Spleen (tissue), 11 donors: ENCODE measurements around the gene CITED1. TPM values are rescaled to one million over a fixed set of nuclear protein-coding genes. Genes with fewer than 3 reads are reported as not detected.

Experiments
- DNase-seq: peaks from one replicate; pipeline ENCODE4 v3.0.0-alpha.2; 2020
- H3K27ac ChIP-seq, 8 donors: fragments of 200-600 bp; sonication (generic) in 7 of 8; 1 replicate in 4 of 8; 2 replicates in 4 of 8; pipeline versions ENCODE4 v1.5.0 to v1.8.0; 2016 to 2021; ENCODE audit warnings: inconsistent platforms in 4 of 8, mild to moderate bottlenecking in 4 of 8, moderate library complexity in 1 of 8
- H3K27me3 ChIP-seq, 7 donors: fragments of 200-600 bp; sonication (generic) in 6 of 7; replicated peaks in 1 of 7; 1 replicate in 4 of 7; 2 replicates in 3 of 7; pipeline versions ENCODE4 v1.5.0 to v1.8.0; 2016 to 2021; ENCODE audit warnings: inconsistent platforms in 3 of 7, mild to moderate bottlenecking in 1 of 7
- H3K36me3 ChIP-seq, 6 donors: fragments of 200-600 bp; sonication (generic) in 5 of 6; 1 replicate in 4 of 6; 2 replicates in 2 of 6; pipeline versions ENCODE4 v1.5.0 to v1.8.0; 2016 to 2021; ENCODE audit warnings: inconsistent platforms in 2 of 6
- H3K4me1 ChIP-seq, 6 donors: fragments of 200-600 bp; sonication (generic) in 5 of 6; 1 replicate in 3 of 6; 2 replicates in 3 of 6; pipeline versions ENCODE4 v1.5.0 to v1.8.0; 2016 to 2021; ENCODE audit warnings: inconsistent platforms in 3 of 6
- H3K4me3 ChIP-seq, 8 donors: fragments of 200-600 bp; sonication (generic) in 7 of 8; 1 replicate in 4 of 8; 2 replicates in 4 of 8; pipeline versions ENCODE4 v1.5.0 to v1.8.0; 2016 to 2021; ENCODE audit warnings: inconsistent platforms in 4 of 8, mild to moderate bottlenecking in 4 of 8, moderate library complexity in 2 of 8
- H3K9me3 ChIP-seq, 8 donors: fragments of 200-600 bp; sonication (generic) in 7 of 8; 1 replicate in 4 of 8; 2 replicates in 4 of 8; pipeline versions ENCODE4 v1.5.0 to v1.8.0; 2016 to 2021; ENCODE audit warnings: inconsistent platforms in 4 of 8
- POLR2A ChIP-seq, 3 donors: fragments of 450-650 bp; IDR thresholded peaks; one replicate each; pipeline ENCODE4 v1.5.1; 2017; ENCODE audit warnings: antibody characterized with exemption in 3 of 3, mild to moderate bottlenecking in 1 of 3
- POLR2AphosphoS5 ChIP-seq, 3 donors: sonication (generic); formaldehyde crosslinking; IDR thresholded peaks; one replicate each; pipeline ENCODE4 v1.5.1; 2017; ENCODE audit warnings: antibody characterized with exemption in 3 of 3
- WGBS, 5 donors: extraction: QIAGEN DNeasy Blood & Tissue Kit in 3 of 5; methylation state at CpG; one replicate each; pipeline versions ENCODE4 v1.1.5 to v1.1.7; 2013 to 2018; 5-methylcytosine and 5-hydroxymethylcytosine counted together
- intact Hi-C: fragments of 100-400 bp; cut with DNase I; formaldehyde crosslinking; loops from one replicate; pipeline ENCODE4 v1.15.0; 2023; ENCODE audit warnings: low total_unique reads
- polyA plus RNA-seq, 3 donors: library from polyadenylated mRNA; stranded (reverse); fragments of 200-250 nt; gene quantifications; one replicate each; pipeline ENCODE4 v1.2.1, GENCODE V29; 2013
- total RNA-seq, 7 donors: library from RNA; depleted of rRNA in 3 of 7; stranded (reverse); fragments of >200 nt in 3 of 7; fragmentation: NEBNext Ultra II Directional in 4 of 7; extraction: Animal tissue kit (Norgen Biotek cat#: 25700) in 4 of 7; gene quantifications; one replicate each; pipeline versions ENCODE4 v1.1.0 to v1.2.1, GENCODE V29; 2016 to 2021
- TF ChIP-seq, protein P1 (sequence below), 11 experiments: fragments of 200-600 bp in 7 of 11; fragments of 450-650 bp in 4 of 11; sonication (generic) in 4 of 11; IDR thresholded peaks in 8 of 11; conservative IDR thresholded peaks in 3 of 11; 1 replicate in 7 of 11; 2 replicates in 4 of 11; pipeline versions ENCODE4 v1.4.0 to v1.8.0; 2016 to 2021; ENCODE audit warnings: antibody characterized with exemption in 11 of 11, inconsistent platforms in 4 of 11, mild to moderate bottlenecking in 1 of 11
- donor health status: healthy with polysubstance abuse.
- donor health status: DM: no; HTN: no; CAD: no; lungs with moderate emphysema.
- donor health status: DM: no; HTN: no; CAD: no.
- donor health status: Bipolar disorder and iron deficiency.
- donor health status: healthy.
- donor health status: DM: no; HTN: no; CAD: no.
- donor health status: DM: yes; HTN: yes; CAD: no.

The CITED1 gene
- total and polyA plus RNA-seq, 10 donors: 0.33 to 0.73 (median 0.37) TPM; not detected in 5

DNA sequence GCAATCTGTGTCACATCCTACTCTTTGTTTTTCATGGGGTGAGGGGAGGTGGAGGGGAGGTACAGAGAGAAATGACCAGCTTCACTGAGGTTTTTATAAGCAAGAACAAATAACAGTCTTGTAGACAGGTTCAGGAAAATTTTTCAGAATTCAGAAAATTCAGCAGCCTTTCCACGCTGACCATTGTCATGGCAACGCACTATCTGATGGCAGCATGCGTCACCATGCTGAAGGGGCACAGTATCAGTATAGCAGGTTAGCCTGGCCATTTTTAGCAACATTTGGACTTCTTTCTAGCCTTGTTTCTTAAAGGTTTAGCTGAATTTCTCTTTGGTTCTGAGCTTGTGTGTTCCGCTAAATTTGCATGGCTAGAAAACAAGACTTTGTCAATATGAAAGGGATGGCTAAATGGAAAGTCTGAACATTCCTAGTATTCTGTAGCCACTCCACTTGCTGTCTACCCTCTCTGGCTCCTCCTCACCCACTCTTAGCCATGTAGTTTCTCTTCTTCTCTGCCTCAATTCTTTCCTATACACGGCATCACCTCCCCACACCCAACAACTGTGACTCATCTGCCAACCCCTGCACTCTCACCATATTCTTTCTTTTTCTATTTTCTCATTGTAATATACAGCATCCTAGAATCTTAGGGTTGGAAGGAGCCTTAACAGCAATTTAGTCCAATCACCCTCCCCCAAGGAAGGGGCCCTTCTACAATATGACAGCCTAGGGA, 42.7 kb upstream of the CITED1 start:
- Histone ChIP-seq H3K4me3 (no peak overlapping the region), H3K27me3 (no peaks in the 10 kb centered on the region), H3K9me3 (no peaks in the 10 kb centered on the region), H3K36me3 (peaks cover 0 to 47% (median 4%) of the 10 kb centered on the region in 6 donors), H3K27ac (no peak overlapping the region), H3K4me1 (no peaks in the 10 kb centered on the region)
- TF ChIP-seq POLR2AphosphoS5 (IDR thresholded peaks at IDR 0.05): no peak
- TF ChIP-seq, protein P1, sequence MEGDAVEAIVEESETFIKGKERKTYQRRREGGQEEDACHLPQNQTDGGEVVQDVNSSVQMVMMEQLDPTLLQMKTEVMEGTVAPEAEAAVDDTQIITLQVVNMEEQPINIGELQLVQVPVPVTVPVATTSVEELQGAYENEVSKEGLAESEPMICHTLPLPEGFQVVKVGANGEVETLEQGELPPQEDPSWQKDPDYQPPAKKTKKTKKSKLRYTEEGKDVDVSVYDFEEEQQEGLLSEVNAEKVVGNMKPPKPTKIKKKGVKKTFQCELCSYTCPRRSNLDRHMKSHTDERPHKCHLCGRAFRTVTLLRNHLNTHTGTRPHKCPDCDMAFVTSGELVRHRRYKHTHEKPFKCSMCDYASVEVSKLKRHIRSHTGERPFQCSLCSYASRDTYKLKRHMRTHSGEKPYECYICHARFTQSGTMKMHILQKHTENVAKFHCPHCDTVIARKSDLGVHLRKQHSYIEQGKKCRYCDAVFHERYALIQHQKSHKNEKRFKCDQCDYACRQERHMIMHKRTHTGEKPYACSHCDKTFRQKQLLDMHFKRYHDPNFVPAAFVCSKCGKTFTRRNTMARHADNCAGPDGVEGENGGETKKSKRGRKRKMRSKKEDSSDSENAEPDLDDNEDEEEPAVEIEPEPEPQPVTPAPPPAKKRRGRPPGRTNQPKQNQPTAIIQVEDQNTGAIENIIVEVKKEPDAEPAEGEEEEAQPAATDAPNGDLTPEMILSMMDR (IDR thresholded peaks at IDR 0.05 in 8 of 11, conservative IDR thresholded peaks at IDR 0.05 in 3 of 11): no peak
- no peak for TF ChIP-seq POLR2A (IDR thresholded peaks at IDR 0.05)
- DNase-seq: no peak
- intact Hi-C loops: no loop called here
- WGBS, 5 donors: 76 to 96% (median 92%) methylated on average over 5 of the region's 5 CpGs

DNA sequence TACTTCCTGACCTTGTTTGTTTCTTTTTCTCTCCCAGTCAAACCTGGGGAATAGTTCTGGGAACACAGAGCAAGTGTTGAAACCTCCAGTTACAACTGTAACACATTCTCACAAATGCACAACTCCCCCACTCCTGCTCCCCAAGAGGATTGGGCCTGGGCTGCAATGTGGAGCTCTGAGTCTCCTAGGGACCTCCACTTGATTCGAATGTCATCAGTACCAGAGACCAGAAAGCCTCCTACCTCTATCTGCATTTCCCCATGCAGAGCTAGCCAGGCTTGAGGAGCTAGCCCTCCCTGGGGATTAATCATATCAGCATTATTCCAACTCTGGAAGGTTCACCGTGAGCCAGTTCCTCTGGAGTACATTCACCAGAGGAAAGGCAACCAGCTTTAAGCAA, 41.7 kb upstream of the CITED1 start:
- no peak overlapping the region for H3K27ac ChIP-seq
- H3K27me3 ChIP-seq: no peaks in the 10 kb centered on the region
- H3K9me3 ChIP-seq: no peaks in the 10 kb centered on the region
- H3K36me3 ChIP-seq: peaks cover 0 to 47% (median 4%) of the 10 kb centered on the region in 6 donors
- H3K4me3 ChIP-seq: no peak overlapping the region
- intact Hi-C loops: no loop called here
- TF ChIP-seq POLR2AphosphoS5 (IDR thresholded peaks at IDR 0.05) (no peak), POLR2A (IDR thresholded peaks at IDR 0.05) (no peak)
- TF ChIP-seq, protein P1 (IDR thresholded peaks at IDR 0.05 in 8 of 11, conservative IDR thresholded peaks at IDR 0.05 in 3 of 11): no peak
- DNase-seq: no peak
- WGBS, 5 donors: 42 to 92% (median 76%) methylated on average over 2 of the region's 2 CpGs; no CpG with 5 or more reads in 1 of the 5 donors
- no peaks in the 10 kb centered on the region for H3K4me1 ChIP-seq

DNA sequence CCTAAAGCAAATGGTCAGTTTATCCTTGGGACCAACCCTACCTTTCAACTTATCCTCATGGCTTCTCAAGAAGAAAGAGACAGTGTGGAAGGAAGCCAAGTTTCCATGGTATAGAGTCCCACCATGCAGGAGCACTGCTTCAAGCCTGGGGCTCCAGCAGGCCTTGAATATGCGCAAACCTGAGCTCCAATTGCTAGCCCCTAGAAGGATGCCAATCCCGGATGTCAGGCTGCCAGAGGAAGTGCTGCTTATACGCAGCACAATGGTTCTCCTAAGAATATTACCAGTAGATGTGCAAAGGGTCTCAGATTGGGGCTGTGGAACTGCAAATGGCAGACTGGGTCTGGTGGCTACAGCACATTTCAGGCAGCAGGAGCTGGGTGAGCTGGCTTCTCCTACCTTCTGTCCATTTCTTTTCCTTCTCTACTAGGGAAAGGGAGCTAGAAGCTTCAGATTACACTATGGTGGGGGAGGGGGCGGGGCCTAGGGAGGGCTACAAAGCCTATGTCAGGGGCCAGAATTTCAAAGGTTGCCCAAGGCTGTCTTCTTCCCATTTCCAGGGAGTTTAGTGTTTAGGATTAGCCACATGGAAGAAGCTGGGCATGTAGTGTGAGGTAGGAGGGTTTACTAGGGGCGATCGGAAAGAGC, 40.7 kb upstream of the CITED1 start:
- WGBS, 5 donors: 65 to 100% (median 95%) methylated on average over 5 to 6 of the region's 6 CpGs
- Histone ChIP-seq H3K27me3 (no peaks in the 10 kb centered on the region), H3K36me3 (peaks cover 0 to 47% (median 4%) of the 10 kb centered on the region in 6 donors), H3K4me1 (no peaks in the 10 kb centered on the region), H3K27ac (no peak overlapping the region), H3K4me3 (no peak overlapping the region), H3K9me3 (no peaks in the 10 kb centered on the region)
- intact Hi-C loops: no loop called here
- TF ChIP-seq POLR2A (IDR thresholded peaks at IDR 0.05) (no peak), POLR2AphosphoS5 (IDR thresholded peaks at IDR 0.05) (no peak)
- TF ChIP-seq, protein P1 (IDR thresholded peaks at IDR 0.05 in 8 of 11, conservative IDR thresholded peaks at IDR 0.05 in 3 of 11): no peak
- no peak for DNase-seq

DNA sequence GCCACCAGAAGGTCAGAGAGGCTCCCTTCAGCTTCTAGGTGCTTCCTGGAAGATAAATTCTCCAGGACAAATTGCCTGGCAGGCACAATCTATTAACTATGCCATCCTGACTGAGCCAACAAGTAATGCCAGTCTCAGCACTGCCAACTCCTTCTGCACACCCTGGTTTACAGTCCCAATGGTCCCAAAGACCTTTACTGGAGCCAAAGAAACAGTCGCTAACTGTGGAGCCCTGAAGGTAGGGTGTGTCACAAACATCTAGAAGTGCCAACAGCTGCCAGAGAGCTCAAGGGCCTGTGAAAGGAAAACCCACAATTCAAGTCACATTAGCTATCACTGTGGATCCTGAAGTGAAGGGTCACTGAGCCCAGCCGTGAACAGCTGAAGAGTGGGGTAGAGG, 34.9 kb upstream of the CITED1 start:
- no peaks in the 10 kb centered on the region for H3K9me3 ChIP-seq
- H3K4me3 ChIP-seq: no peak overlapping the region
- H3K27me3 ChIP-seq: no peaks in the 10 kb centered on the region
- peaks cover 0 to 13% (median 0%) of the 10 kb centered on the region in 6 donors for H3K36me3 ChIP-seq
- intact Hi-C loops: no loop called here
- H3K27ac ChIP-seq: no peak overlapping the region
- 75 to 83% (median 81%) methylated on average over 2 of the region's 2 CpGs for WGBS, 5 donors
- TF ChIP-seq, protein P1 (IDR thresholded peaks at IDR 0.05 in 8 of 11, conservative IDR thresholded peaks at IDR 0.05 in 3 of 11): no peak
- TF ChIP-seq POLR2A (IDR thresholded peaks at IDR 0.05): no peak
- no peak for TF ChIP-seq POLR2AphosphoS5 (IDR thresholded peaks at IDR 0.05)
- DNase-seq: no peak
- no peaks in the 10 kb centered on the region for H3K4me1 ChIP-seq
